ENCODE data around the gene TMEM207. TPM values are rescaled to one million over a fixed set of nuclear protein-coding genes. Genes with fewer than 3 reads are reported as not detected.

Gene TMEM207
- total RNA-seq, 1 experiment from 2014 or later: not detected

DNA sequence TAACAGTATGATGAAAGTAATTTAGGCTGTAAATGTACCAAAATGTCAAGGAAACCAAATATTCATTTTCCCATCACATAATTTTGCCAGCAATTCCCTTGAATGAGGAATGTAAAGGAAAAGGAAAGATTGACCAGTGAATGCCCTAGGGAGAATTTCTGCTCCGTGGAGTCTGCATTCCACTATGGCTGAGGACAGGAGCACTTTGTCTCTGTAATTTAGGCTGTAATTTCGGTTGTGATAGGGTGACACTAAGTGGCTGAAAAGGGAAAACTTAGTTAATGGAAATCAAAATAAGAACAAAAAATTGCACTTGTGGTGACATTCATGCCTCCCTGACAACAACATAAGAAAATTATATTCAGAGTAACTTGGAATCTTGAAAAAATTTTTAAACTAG lies 8.3 kb upstream of the TMEM207 start:
- Histone ChIP-seq H3K4me2 (ENCODE audit: low read length) (no peak overlapping the region), H3K4me1 (ENCODE audit: control insufficient read depth in 1 of 2, insufficient read depth in 2 of 2, low read length in 2 of 2) (no peaks in the 10 kb centered on the region), H3K9me2 (ENCODE audit: insufficient read depth) (no peaks in the 10 kb centered on the region), H3K27ac (ENCODE audit: low read depth, low read length) (no peak overlapping the region), H3K9ac (ENCODE audit: low read length) (no peak overlapping the region), H3K27me3 (ENCODE audit: insufficient read depth, low read length) (no peaks in the 10 kb centered on the region), H3K79me2 (ENCODE audit: insufficient read depth, low read length) (no peaks in the 10 kb centered on the region), H3K4me3 (replicated peaks in 1 of 2; ENCODE audit: low read depth in 1 of 2, low read length in 2 of 2) (no peak overlapping the region), H3K9me3 (ENCODE audit: control insufficient read depth in 1 of 2, insufficient read depth in 1 of 2, low read depth in 1 of 2, low read length in 2 of 2) (no peaks in the 10 kb centered on the region), H3K36me3 (ENCODE audit: control insufficient read depth in 1 of 2, insufficient read depth in 2 of 2, low read length in 2 of 2) (no peaks in the 10 kb centered on the region), H2AFZ (ENCODE audit: low read depth, low read length, poor library complexity, severe bottlenecking) (no peak overlapping the region), H4K20me1 (ENCODE audit: insufficient read depth) (no peaks in the 10 kb centered on the region)
- DNase-seq (ENCODE audit: low read depth, low spot score): no peak
- TF ChIP-seq ELF1 (IDR thresholded peaks at IDR 0.05; ENCODE audit: borderline replicate concordance, low read depth) (no peak), POLR2A (IDR thresholded peaks at IDR 0.05; ENCODE audit: borderline replicate concordance, extremely low read depth, insufficient read depth, insufficient read length) (no peak), CTCF (IDR thresholded peaks at IDR 0.05 in 2 of 3, conservative IDR thresholded peaks at IDR 0.05 in 1 of 3; ENCODE audit: borderline replicate concordance in 1 of 3, insufficient read depth in 1 of 3, low read depth in 2 of 3, low read length in 2 of 3) (0 out of 6 replicates have a peak, but pooled peaks of 1 of the 3 experiments have one; percentile 7), ZFX (IDR thresholded peaks at IDR 0.05) (no peak), RAD21 (IDR thresholded peaks at IDR 0.05; ENCODE audit: low read depth) (peak; percentile 37)
- ChIA-PET POLR2A (no interaction called here), RAD21 (ENCODE audit: low non-redundant PET in 1 of 2, low total read pairs in 2 of 2, uncharacterized antibody in 2 of 2, unreplicated experiment in 2 of 2) (no interaction called here), CTCF (no interaction called here)
- no TSS peak for BruUV-seq (replicated peaks)
- ATAC-seq: no peak
- intact Hi-C loops (cut with micrococcal nuclease): no loop called here

DNA sequence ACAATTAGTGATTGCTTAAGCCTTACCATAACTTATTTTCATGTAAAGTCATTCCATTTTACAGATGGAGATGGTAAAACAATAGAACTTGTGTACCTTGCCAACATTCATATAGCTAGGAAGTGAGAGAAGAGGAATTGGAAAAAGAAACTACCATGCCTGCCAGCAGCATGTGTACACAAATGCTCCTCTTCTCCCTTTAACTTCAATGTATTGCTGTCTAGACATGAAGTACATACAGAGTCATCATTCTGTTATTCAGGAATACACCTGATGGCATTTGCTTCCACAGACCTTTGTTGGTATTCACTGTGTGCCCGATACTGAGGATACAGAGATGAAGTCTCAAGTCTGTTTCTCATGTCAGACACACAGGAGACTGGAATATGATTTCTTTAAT lies 7.1 kb upstream of the TMEM207 start:
- intact Hi-C loops (cut with micrococcal nuclease): no loop called here
- no peak for ATAC-seq
- CTCF ChIA-PET: no interaction called here
- no peak for TF ChIP-seq POLR2AphosphoS5 (IDR thresholded peaks at IDR 0.05; ENCODE audit: low read depth, low read length)
- TF ChIP-seq RAD21 (IDR thresholded peaks at IDR 0.05; ENCODE audit: low read depth): no peak
- TF ChIP-seq SP1 (IDR thresholded peaks at IDR 0.05; ENCODE audit: low read depth): no peak
- TF ChIP-seq ATF3 (IDR thresholded peaks at IDR 0.05): no peak
- TF ChIP-seq REST (IDR thresholded peaks at IDR 0.05; ENCODE audit: low read depth): no peak
- no peak for TF ChIP-seq JUND (IDR thresholded peaks at IDR 0.05)
- no peak for TF ChIP-seq SIN3A (IDR thresholded peaks at IDR 0.05; ENCODE audit: low read depth)
- no peak for TF ChIP-seq FOSL1 (IDR thresholded peaks at IDR 0.05; ENCODE audit: low read depth)
- no peak for TF ChIP-seq SRF (IDR thresholded peaks at IDR 0.05; ENCODE audit: low read depth)
- TF ChIP-seq CTCF (IDR thresholded peaks at IDR 0.05 in 2 of 3, conservative IDR thresholded peaks at IDR 0.05 in 1 of 3; ENCODE audit: borderline replicate concordance in 1 of 3, insufficient read depth in 1 of 3, low read depth in 2 of 3, low read length in 2 of 3): no peak
- no peak for TF ChIP-seq ZNF274 (IDR thresholded peaks at IDR 0.05; ENCODE audit: low read depth, low read length)

More for the DNA sequence above, 7.1 kb upstream of the TMEM207 start:
- ChIA-PET POLR2A (no interaction called here), RAD21 (ENCODE audit: low non-redundant PET in 1 of 2, low total read pairs in 2 of 2, uncharacterized antibody in 2 of 2, unreplicated experiment in 2 of 2) (no interaction called here)
- H2AFZ ChIP-seq (ENCODE audit: low read depth, low read length, poor library complexity, severe bottlenecking): no peak overlapping the region
- no peak overlapping the region for H3K4me3 ChIP-seq (replicated peaks in 1 of 2; ENCODE audit: low read depth in 1 of 2, low read length in 2 of 2)
- H3K4me1 ChIP-seq (ENCODE audit: control insufficient read depth in 1 of 2, insufficient read depth in 2 of 2, low read length in 2 of 2): no peaks in the 10 kb centered on the region
- DNase-seq (ENCODE audit: low read depth, low spot score): no peak
- H3K27me3 ChIP-seq (ENCODE audit: insufficient read depth, low read length): no peaks in the 10 kb centered on the region
- H3K36me3 ChIP-seq (ENCODE audit: control insufficient read depth in 1 of 2, insufficient read depth in 2 of 2, low read length in 2 of 2): no peaks in the 10 kb centered on the region
- H3K9me2 ChIP-seq (ENCODE audit: insufficient read depth): no peaks in the 10 kb centered on the region
- H4K20me1 ChIP-seq (ENCODE audit: insufficient read depth): no peaks in the 10 kb centered on the region
- H3K27ac ChIP-seq (ENCODE audit: low read depth, low read length): no peak overlapping the region
- no TSS peak for BruUV-seq (replicated peaks)
- H3K9ac ChIP-seq (ENCODE audit: low read length): no peak overlapping the region
- no peaks in the 10 kb centered on the region for H3K79me2 ChIP-seq (ENCODE audit: insufficient read depth, low read length)
- no peaks in the 10 kb centered on the region for H3K9me3 ChIP-seq (ENCODE audit: control insufficient read depth in 1 of 2, insufficient read depth in 1 of 2, low read depth in 1 of 2, low read length in 2 of 2)
- H3K4me2 ChIP-seq (ENCODE audit: low read length): no peak overlapping the region

Data from HCT116 (cell line).